ENCODE data around the gene MTMR2.

DNA sequence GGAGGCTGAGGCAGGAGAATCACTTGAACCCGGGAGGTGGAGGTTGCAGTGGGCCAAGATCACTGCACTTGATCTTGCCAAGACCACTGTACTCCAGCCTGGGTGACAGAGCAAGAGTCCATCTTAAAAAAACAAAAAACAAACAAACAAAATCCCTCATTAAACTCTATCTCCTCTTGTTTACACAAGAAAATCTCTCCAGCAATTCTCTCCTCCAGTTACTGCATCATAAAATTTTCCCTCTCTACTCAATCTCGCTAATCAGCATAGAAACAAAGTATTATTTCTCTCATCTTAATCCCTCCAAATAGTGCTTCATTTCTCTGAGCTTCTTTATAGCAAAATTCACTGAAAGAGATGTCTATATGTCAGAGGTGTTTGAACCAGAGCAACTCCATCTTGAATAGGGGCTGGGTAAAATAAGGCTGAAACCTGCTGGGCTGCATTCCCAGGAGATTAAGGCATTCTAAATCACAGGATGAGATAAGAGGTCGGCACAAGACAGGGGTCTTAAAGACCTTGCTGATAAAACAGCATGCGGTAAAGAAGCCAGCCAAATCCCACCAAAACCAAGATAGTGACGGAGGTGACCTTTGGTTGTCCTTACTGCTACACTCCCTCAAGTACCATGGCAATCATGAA is 19.8 kb downstream of the MTMR2 start:
- no peak for TF ChIP-seq POLR2A (IDR thresholded peaks at IDR 0.05)
- TF ChIP-seq, protein P1, sequence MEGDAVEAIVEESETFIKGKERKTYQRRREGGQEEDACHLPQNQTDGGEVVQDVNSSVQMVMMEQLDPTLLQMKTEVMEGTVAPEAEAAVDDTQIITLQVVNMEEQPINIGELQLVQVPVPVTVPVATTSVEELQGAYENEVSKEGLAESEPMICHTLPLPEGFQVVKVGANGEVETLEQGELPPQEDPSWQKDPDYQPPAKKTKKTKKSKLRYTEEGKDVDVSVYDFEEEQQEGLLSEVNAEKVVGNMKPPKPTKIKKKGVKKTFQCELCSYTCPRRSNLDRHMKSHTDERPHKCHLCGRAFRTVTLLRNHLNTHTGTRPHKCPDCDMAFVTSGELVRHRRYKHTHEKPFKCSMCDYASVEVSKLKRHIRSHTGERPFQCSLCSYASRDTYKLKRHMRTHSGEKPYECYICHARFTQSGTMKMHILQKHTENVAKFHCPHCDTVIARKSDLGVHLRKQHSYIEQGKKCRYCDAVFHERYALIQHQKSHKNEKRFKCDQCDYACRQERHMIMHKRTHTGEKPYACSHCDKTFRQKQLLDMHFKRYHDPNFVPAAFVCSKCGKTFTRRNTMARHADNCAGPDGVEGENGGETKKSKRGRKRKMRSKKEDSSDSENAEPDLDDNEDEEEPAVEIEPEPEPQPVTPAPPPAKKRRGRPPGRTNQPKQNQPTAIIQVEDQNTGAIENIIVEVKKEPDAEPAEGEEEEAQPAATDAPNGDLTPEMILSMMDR (IDR thresholded peaks at IDR 0.05) = no peak

Data from prostate gland (tissue), 2 donors.